Stomach smooth muscle (tissue), 2 donors: ENCODE measurements around the gene RAB2B.
A peak's percentile ranks its signal among the peaks of the same experiment; 100 is the strongest.

ENCODE experiments used
- H3K27ac ChIP-seq: one replicate; pipeline ENCODE4 v1.7.0; 2013; ENCODE audit warnings: mild to moderate bottlenecking, low read length, inconsistent platforms
- H3K27me3 ChIP-seq, 2 donors: one replicate each; pipeline ENCODE4 v1.7.0; 2013; ENCODE audit warnings: low read length in 2 of 2; ENCODE audit not compliant: insufficient read depth in 2 of 2, control insufficient read depth in 1 of 2
- H3K36me3 ChIP-seq, 2 donors: one replicate each; pipeline ENCODE4 v1.7.0; 2013; ENCODE audit warnings: low read length in 2 of 2; ENCODE audit not compliant: control insufficient read depth in 2 of 2, insufficient read depth in 2 of 2
- H3K4me1 ChIP-seq: one replicate; pipeline ENCODE4 v1.7.0; 2013; ENCODE audit warnings: low read length; ENCODE audit not compliant: control insufficient read depth, insufficient read depth
- H3K4me3 ChIP-seq, 2 donors: one replicate each; pipeline ENCODE4 v1.7.0; 2013; ENCODE audit warnings: low read length in 2 of 2
- H3K9ac ChIP-seq, 2 donors: one replicate each; pipeline ENCODE4 v1.7.0; 2013; ENCODE audit warnings: low read length in 2 of 2, mild to moderate bottlenecking in 1 of 2
- H3K9me3 ChIP-seq, 2 donors: one replicate each; pipeline ENCODE4 v1.7.0; 2013; ENCODE audit warnings: low read length in 2 of 2; ENCODE audit not compliant: control insufficient read depth in 2 of 2
- donor health status: healthy.
- donor health status: Pancreatic carcinoma.

Gene RAB2B

GRCh38 chr14:21510735-21511657 lies 34.2 kb upstream of the RAB2B start, which contains the start of gene METTL3:
TSS of gene METTL3 (minus strand) at chr14:21511340. CDS start at chr14:21511223, 117 bp downstream.
- Histone ChIP-seq H3K4me3 (peak within 1 kb of the TSS; percentile 93 to 99), H3K9ac (peak within 1 kb of the TSS; percentile 94 to 95), H3K4me1 (peaks cover 14% of the 10 kb centered on the region), H3K27me3 (no peaks in the 10 kb centered on the region), H3K36me3 (peaks cover 2 to 3% of the 10 kb centered on the region in 2 donors), H3K9me3 (no peaks in the 10 kb centered on the region), H3K27ac (peak within 1 kb of the TSS; percentile 80)

DNA sequence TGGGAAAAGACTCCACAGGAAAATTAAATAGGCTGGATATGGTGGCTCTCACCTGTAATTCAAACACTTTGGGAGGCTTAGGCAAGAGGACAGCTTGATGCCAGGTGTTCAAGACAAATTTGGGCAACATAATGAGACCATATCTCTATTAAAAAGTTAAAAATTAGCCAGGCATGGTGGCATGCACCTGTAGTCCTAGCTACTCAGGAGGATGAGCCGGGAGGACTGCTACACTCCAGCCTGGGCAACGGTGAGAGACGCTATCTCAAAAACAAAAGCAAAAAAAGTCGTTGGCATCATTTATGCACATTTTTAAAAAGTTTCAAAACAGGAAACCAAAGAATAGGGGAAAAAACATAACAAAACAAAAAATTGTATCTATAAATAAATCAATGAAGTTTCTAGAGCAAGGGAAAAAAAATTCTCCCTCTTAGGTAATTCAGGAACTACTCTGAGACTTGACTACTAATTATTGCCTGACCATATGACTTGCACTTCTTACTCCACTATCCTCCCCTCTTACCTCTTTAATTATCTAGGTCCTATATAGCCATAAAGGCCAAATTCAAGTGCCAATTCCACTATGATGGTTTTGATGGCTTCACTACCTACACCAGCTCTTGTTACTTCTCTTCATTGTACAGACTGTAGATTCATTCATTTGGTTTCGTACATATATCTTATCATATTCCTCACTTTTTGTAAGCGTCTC lies 32.8 kb upstream of the RAB2B start:
- H3K9ac ChIP-seq = peak overlapping the region in 1 of 2 donors; percentile 13
- peaks cover 2 to 3% of the 10 kb centered on the region in 2 donors for H3K36me3 ChIP-seq
- no peak overlapping the region for H3K27ac ChIP-seq
- peaks cover 14% of the 10 kb centered on the region for H3K4me1 ChIP-seq
- H3K9me3 ChIP-seq = no peaks in the 10 kb centered on the region
- H3K27me3 ChIP-seq = no peaks in the 10 kb centered on the region
- peak overlapping the region; percentile 93 to 99 for H3K4me3 ChIP-seq

- Histone ChIP-seq H3K27ac (no peak overlapping the region), H3K9ac (no peak overlapping the region), H3K9me3 (no peaks in the 10 kb centered on the region), H3K36me3 (peaks cover 16 to 22% of the 10 kb centered on the region in 2 donors), H3K4me1 (peaks cover 11% of the 10 kb centered on the region), H3K4me3 (no peak overlapping the region), H3K27me3 (no peaks in the 10 kb centered on the region)
Observed at GRCh38 chr14:21506557-21506956, 29.8 kb upstream of the RAB2B start.

- Histone ChIP-seq H3K27ac (no peak overlapping the region), H3K9me3 (no peaks in the 10 kb centered on the region), H3K36me3 (peaks cover 23 to 36% of the 10 kb centered on the region in 2 donors), H3K4me1 (peaks cover 4% of the 10 kb centered on the region), H3K9ac (no peak overlapping the region), H3K4me3 (no peak overlapping the region), H3K27me3 (no peaks in the 10 kb centered on the region)
Observed at GRCh38 chr14:21505012-21505553, 28.3 kb upstream of the RAB2B start.

DNA sequence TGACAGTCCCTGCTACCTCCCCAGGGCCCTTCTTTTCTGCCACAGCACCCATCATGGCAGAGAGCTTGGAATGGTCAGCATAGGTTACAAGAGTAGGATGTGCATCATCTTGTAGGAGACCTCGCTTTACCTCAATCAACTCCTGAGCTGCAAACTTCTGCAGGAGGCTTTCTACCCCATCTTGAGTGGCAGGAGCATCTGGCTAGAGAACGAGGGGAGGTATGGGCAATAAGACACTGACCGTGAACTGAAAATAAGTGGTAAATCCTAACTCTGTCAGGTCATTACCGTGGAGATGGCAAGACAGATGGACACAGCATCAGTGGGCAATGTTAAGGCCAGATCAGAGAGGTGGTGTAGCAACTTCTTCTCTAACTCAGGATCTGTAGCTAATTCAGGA lies 26.6 kb upstream of the RAB2B start:
- Histone ChIP-seq H3K9me3 (no peaks in the 10 kb centered on the region), H3K27ac (no peak overlapping the region), H3K9ac (no peak overlapping the region)

GRCh38 chr14:21501568-21501967 lies 24.8 kb upstream of the RAB2B start:
- H3K4me1 ChIP-seq = no peaks in the 10 kb centered on the region
- H3K27ac ChIP-seq = no peak overlapping the region
- no peak overlapping the region for H3K4me3 ChIP-seq
- no peaks in the 10 kb centered on the region for H3K27me3 ChIP-seq
- H3K9me3 ChIP-seq = no peaks in the 10 kb centered on the region
- H3K36me3 ChIP-seq = peaks cover 36 to 44% of the 10 kb centered on the region in 2 donors
- H3K9ac ChIP-seq = no peak overlapping the region

More for the DNA sequence above, 26.6 kb upstream of the RAB2B start:
- H3K36me3 ChIP-seq = peaks cover 31 to 42% of the 10 kb centered on the region in 2 donors
- no peak overlapping the region for H3K4me3 ChIP-seq
- H3K27me3 ChIP-seq = no peaks in the 10 kb centered on the region
- no peaks in the 10 kb centered on the region for H3K4me1 ChIP-seq

DNA sequence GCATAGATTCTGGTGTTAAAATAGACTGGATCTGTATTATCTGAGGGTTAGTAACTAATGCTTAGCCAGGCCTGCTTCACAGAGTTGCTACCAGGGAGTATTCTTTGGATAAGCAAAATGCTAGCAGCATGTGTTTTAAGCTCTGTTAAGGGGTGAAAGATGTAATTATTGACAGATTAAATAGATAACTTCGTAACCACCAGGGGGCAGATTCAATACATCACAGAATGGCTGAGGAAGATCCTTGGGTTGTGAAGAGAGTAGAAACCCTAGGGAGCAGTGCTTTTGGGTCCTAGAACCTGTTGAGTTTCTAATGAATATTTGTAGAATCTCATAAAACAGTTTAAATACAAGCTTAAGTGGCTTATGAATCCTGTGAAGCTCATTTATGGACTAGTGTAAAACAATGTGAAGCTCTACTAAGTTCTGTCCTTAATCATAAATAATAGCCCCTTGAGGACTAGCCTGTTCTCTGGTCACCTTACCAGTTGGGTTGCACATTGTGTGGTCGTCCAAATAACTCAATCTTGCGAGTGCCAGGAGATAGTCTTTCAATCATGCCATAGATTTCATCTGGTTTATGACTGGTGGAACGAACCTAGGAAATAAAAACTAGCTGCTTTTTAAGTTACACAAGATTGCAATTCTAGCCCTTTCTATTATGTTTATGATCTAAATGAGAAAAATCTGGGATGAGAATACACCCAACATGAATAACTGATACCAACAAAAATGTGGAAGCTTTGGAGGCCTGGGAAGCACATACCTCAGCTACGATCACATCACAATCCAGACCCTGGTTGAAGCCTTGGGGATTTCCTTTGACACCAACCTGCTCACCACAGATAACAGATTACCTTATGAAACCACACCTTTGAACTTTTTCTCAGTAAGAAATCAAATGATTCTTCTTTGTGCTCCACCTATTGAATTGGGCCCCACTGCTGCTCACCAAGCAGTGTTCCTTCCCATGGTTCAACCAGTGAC lies 22.1 kb upstream of the RAB2B start:
- H3K9ac ChIP-seq = no peak overlapping the region
- peaks cover 49 to 58% of the 10 kb centered on the region in 2 donors for H3K36me3 ChIP-seq
- H3K27ac ChIP-seq = no peak overlapping the region
- no peak overlapping the region for H3K4me3 ChIP-seq
- H3K9me3 ChIP-seq = no peaks in the 10 kb centered on the region
- no peaks in the 10 kb centered on the region for H3K27me3 ChIP-seq
- H3K4me1 ChIP-seq = no peaks in the 10 kb centered on the region

- Histone ChIP-seq H3K9me3 (no peaks in the 10 kb centered on the region), H3K9ac (no peak overlapping the region), H3K27ac (no peak overlapping the region), H3K4me1 (no peaks in the 10 kb centered on the region), H3K4me3 (no peak overlapping the region), H3K27me3 (no peaks in the 10 kb centered on the region), H3K36me3 (peaks cover 48 to 55% of the 10 kb centered on the region in 2 donors)
Observed at GRCh38 chr14:21496453-21496852, 19.7 kb upstream of the RAB2B start.

GRCh38 chr14:21494902-21495762 lies 18.4 kb upstream of the RAB2B start:
- Histone ChIP-seq H3K4me1 (no peaks in the 10 kb centered on the region), H3K9me3 (no peaks in the 10 kb centered on the region), H3K9ac (no peak overlapping the region), H3K36me3 (peaks cover 46 to 49% of the 10 kb centered on the region in 2 donors), H3K4me3 (no peak overlapping the region), H3K27ac (no peak overlapping the region), H3K27me3 (no peaks in the 10 kb centered on the region)
